HG03280 (cell line): ENCODE measurements around the gene MS4A2.
"Not testable (repeated sequence)": the region's sequence is repeated elsewhere in the genome, so short reads cannot be mapped to it uniquely, and the experiment has no call there.

ENCODE experiments used
- ATAC-seq: cut with Tn5 transposase; IDR thresholded peaks from one replicate; pipeline ENCODE4 v1.9.1; 2021; ENCODE audit warnings: mild to moderate bottlenecking, moderate library complexity; ENCODE audit not compliant: unreplicated experiment

MS4A2 gene

GRCh38 chr11:60100516-60100915 lies 12.1 kb downstream of the MS4A2 start:
- ATAC-seq = no peak

- not testable (repeated sequence) for ATAC-seq
Measured at GRCh38 chr11:60101368-60101767, 12.9 kb downstream of the MS4A2 start.

- ATAC-seq = not testable (repeated sequence)
Measured at GRCh38 chr11:60104471-60105115, 16.1 kb downstream of the MS4A2 start.

GRCh38 chr11:60108631-60109030 lies 20.2 kb downstream of the MS4A2 start:
- not testable (repeated sequence) for ATAC-seq

GRCh38 chr11:60111793-60112192 lies 23.3 kb downstream of the MS4A2 start:
- ATAC-seq = no peak

- ATAC-seq = no peak
Measured at GRCh38 chr11:60116996-60117790, 28.7 kb downstream of the MS4A2 start.

GRCh38 chr11:60118338-60118737 lies 29.9 kb downstream of the MS4A2 start:
- ATAC-seq = no peak

GRCh38 chr11:60119710-60120109 lies 31.2 kb downstream of the MS4A2 start:
- ATAC-seq = no peak

- ATAC-seq = no peak
Measured at GRCh38 chr11:60121264-60121663, 32.8 kb downstream of the MS4A2 start.

- ATAC-seq = no peak
Measured at GRCh38 chr11:60122414-60123036, 34.1 kb downstream of the MS4A2 start.

- no peak for ATAC-seq
Measured at GRCh38 chr11:60124802-60125432, 36.5 kb downstream of the MS4A2 start.

GRCh38 chr11:60125956-60126585 lies 37.6 kb downstream of the MS4A2 start:
- ATAC-seq = no peak

GRCh38 chr11:60127311-60127811 lies 38.9 kb downstream of the MS4A2 start:
- ATAC-seq = no peak

- no peak for ATAC-seq
Measured at GRCh38 chr11:60128376-60128775, 39.9 kb downstream of the MS4A2 start.

GRCh38 chr11:60128866-60129265 lies 40.4 kb downstream of the MS4A2 start:
- ATAC-seq = not testable (repeated sequence)

GRCh38 chr11:60129853-60130252 lies 41.4 kb downstream of the MS4A2 start:
- ATAC-seq = no peak

- no peak for ATAC-seq
Measured at GRCh38 chr11:60130496-60130895, 42.0 kb downstream of the MS4A2 start.

GRCh38 chr11:60131912-60132311 lies 43.4 kb downstream of the MS4A2 start:
- no peak for ATAC-seq

- no peak for ATAC-seq
Measured at GRCh38 chr11:60133917-60134316, 45.5 kb downstream of the MS4A2 start.

- no peak for ATAC-seq
Measured at GRCh38 chr11:60143768-60144167, 55.3 kb downstream of the MS4A2 start.

- no peak for ATAC-seq
Measured at GRCh38 chr11:60145677-60146076, 57.2 kb downstream of the MS4A2 start.
